CD4-positive, alpha-beta T cell (primary cell): ENCODE results near the gene SCGB3A1. TPM values are rescaled to one million over a fixed set of nuclear protein-coding genes. Genes with fewer than 3 reads are reported as not detected.

Experiments
- ATAC-seq: fragments of 200-7000 bp; cut with Tn5 transposase; one replicate; pipeline ENCODE4 v1.10.0; 2022; ENCODE audit warnings: mild to moderate bottlenecking; ENCODE audit not compliant: poor library complexity
- CTCF ChIA-PET: fragments of 350-600 bp; sonication (Branson Sonifier 250); formaldehyde crosslinking; loops from one replicate; lab custom pipeline; 2021; ENCODE audit warnings: antibody characterized with exemption, inconsistent platforms; lab: Charles Lee
- POLR2A ChIA-PET: fragments of 350-600 bp; sonication (Branson Sonifier 250); formaldehyde crosslinking; loops from one replicate; lab custom pipeline; 2021; ENCODE audit warnings: antibody characterized with exemption, inconsistent platforms; lab: Charles Lee
- DNase-seq, 14 experiments: peaks; one replicate each; pipeline ENCODE4 v3.0.0-alpha.2; 2013 to 2020; ENCODE audit warnings: mixed read lengths in 2 of 14
- H3K27ac ChIP-seq, 2 donors: one replicate each; pipeline versions ENCODE4 v1.5.1 to v1.7.0; 2013; ENCODE audit warnings: low read length in 2 of 2, low read depth in 1 of 2, mild to moderate bottlenecking in 1 of 2
- H3K27me3 ChIP-seq, 2 experiments: 1 replicate in 1 of 2; 2 replicates in 1 of 2; pipeline versions ENCODE4 v1.6.1 to v1.7.0; 2013; ENCODE audit warnings: low read length in 2 of 2, control low read depth in 1 of 2, mild to moderate bottlenecking in 1 of 2, moderate library complexity in 1 of 2; ENCODE audit not compliant: insufficient read depth in 2 of 2, control insufficient read depth in 1 of 2
- H3K36me3 ChIP-seq: one replicate; pipeline ENCODE4 v1.6.1; 2013; ENCODE audit warnings: low read length, control low read depth; ENCODE audit not compliant: insufficient read depth
- H3K4me1 ChIP-seq: one replicate; pipeline ENCODE4 v1.6.1; 2013; ENCODE audit warnings: low read length, control low read depth; ENCODE audit not compliant: insufficient read depth
- H3K4me3 ChIP-seq: one replicate; pipeline ENCODE4 v1.5.1; 2013; ENCODE audit warnings: mild to moderate bottlenecking, low read length, moderate library complexity
- H3K9me3 ChIP-seq, 2 experiments: 1 replicate in 1 of 2; 2 replicates in 1 of 2; pipeline versions ENCODE4 v1.6.1 to v1.7.0; 2013; ENCODE audit warnings: low read length in 2 of 2, mild to moderate bottlenecking in 2 of 2, control low read depth in 1 of 2, moderate library complexity in 1 of 2; ENCODE audit not compliant: control insufficient read depth in 1 of 2, insufficient read depth in 1 of 2
- H3K27ac Mint-ChIP-seq: one replicate; pipeline ENCODE4 v1.8.0; 2020; ENCODE audit warnings: mixed read lengths
- H3K27me3 Mint-ChIP-seq: one replicate; pipeline ENCODE4 v1.8.0; 2021; ENCODE audit warnings: mixed read lengths
- H3K36me3 Mint-ChIP-seq: one replicate; pipeline ENCODE4 v1.8.0; 2021; ENCODE audit warnings: low read depth, mixed read lengths
- H3K4me1 Mint-ChIP-seq: one replicate; pipeline ENCODE4 v1.8.0; 2021; ENCODE audit warnings: low read depth, mixed read lengths
- H3K4me3 Mint-ChIP-seq: one replicate; pipeline ENCODE4 v1.8.0; 2020; ENCODE audit warnings: mild to moderate bottlenecking, mixed read lengths
- H3K9me3 Mint-ChIP-seq: one replicate; pipeline ENCODE4 v1.8.0; 2020; ENCODE audit warnings: mixed read lengths
- CTCF ChIP-seq: fragments of 200-600 bp; IDR thresholded peaks from one replicate; pipeline ENCODE4 v1.8.0; 2022; ENCODE audit warnings: antibody characterized with exemption, mild to moderate bottlenecking
- intact Hi-C, 2 experiments: fragments of 100-400 bp; cut with DNase I in 1 of 2; cut with micrococcal nuclease in 1 of 2; formaldehyde crosslinking; loops; one replicate each; pipeline versions ENCODE4 v1.15.1 to v1.9.0; 2023 to 2025; cut with DNase I, micrococcal nuclease
- total RNA-seq, 174 experiments: library from RNA in 2 of 174; stranded (reverse) in 2 of 174; gene quantifications; one replicate each; pipeline ENCODE4 v1.2.3 and lab custom pipeline; 2021 to 2026

SCGB3A1 gene
- total RNA-seq, 2 experiments from 2014 or later = not detected

GRCh38 chr5:180628827-180629750 is 37.8 kb upstream of the SCGB3A1 start:
- H3K9me3 ChIP-seq = no peaks in the 10 kb centered on the region
- H3K36me3 Mint-ChIP-seq = no peaks in the 10 kb centered on the region
- no peaks in the 10 kb centered on the region for H3K27me3 ChIP-seq
- no peaks in the 10 kb centered on the region for H3K9me3 Mint-ChIP-seq
- H3K4me3 ChIP-seq = no peak overlapping the region
- H3K27me3 Mint-ChIP-seq = no peaks in the 10 kb centered on the region
- no peak overlapping the region for H3K27ac ChIP-seq
- DNase-seq (no peak), ATAC-seq (no peak)
- POLR2A ChIA-PET = no interaction called here
- no peak overlapping the region for H3K27ac Mint-ChIP-seq
- H3K4me1 Mint-ChIP-seq = peaks cover 8% of the 10 kb centered on the region
- CTCF ChIA-PET = no interaction called here
- H3K4me1 ChIP-seq = peaks cover under 1% of the 10 kb centered on the region
- TF ChIP-seq CTCF = no peak
- H3K4me3 Mint-ChIP-seq = no peak overlapping the region
- no peaks in the 10 kb centered on the region for H3K36me3 ChIP-seq
- intact Hi-C loops = no loop called here

GRCh38 chr5:180628211-180628610 is 36.9 kb upstream of the SCGB3A1 start:
- Histone ChIP-seq H3K27me3 (no peaks in the 10 kb centered on the region), H3K27ac (no peak overlapping the region), H3K4me1 (peaks cover 9% of the 10 kb centered on the region), H3K9me3 (no peaks in the 10 kb centered on the region), H3K36me3 (no peaks in the 10 kb centered on the region), H3K4me3 (no peak overlapping the region)
- no peak for TF ChIP-seq CTCF
- no peak overlapping the region for H3K27ac Mint-ChIP-seq
- ChIA-PET POLR2A (no interaction called here), CTCF (no interaction called here)
- no peaks in the 10 kb centered on the region for H3K27me3 Mint-ChIP-seq
- no peak overlapping the region for H3K4me3 Mint-ChIP-seq
- no peaks in the 10 kb centered on the region for H3K9me3 Mint-ChIP-seq
- DNase-seq (no peak), ATAC-seq (no peak)
- intact Hi-C loops = no loop called here
- H3K36me3 Mint-ChIP-seq = no peaks in the 10 kb centered on the region
- H3K4me1 Mint-ChIP-seq = peaks cover 12% of the 10 kb centered on the region

GRCh38 chr5:180627386-180628120 is 36.3 kb upstream of the SCGB3A1 start:
- no peak overlapping the region for H3K27ac Mint-ChIP-seq
- intact Hi-C loops = no loop called here

More at GRCh38 chr5:180627386-180628120, 36.3 kb upstream of the SCGB3A1 start:
- H3K9me3 Mint-ChIP-seq = no peaks in the 10 kb centered on the region
- ChIA-PET POLR2A (no interaction called here), CTCF (no interaction called here)
- Histone ChIP-seq H3K27me3 (no peaks in the 10 kb centered on the region), H3K4me3 (no peak overlapping the region), H3K27ac (no peak overlapping the region), H3K36me3 (no peaks in the 10 kb centered on the region), H3K9me3 (no peaks in the 10 kb centered on the region), H3K4me1 (peaks cover 11% of the 10 kb centered on the region)
- no peaks in the 10 kb centered on the region for H3K27me3 Mint-ChIP-seq
- H3K4me1 Mint-ChIP-seq = peaks cover 12% of the 10 kb centered on the region
- no peak for DNase-seq
- no peak overlapping the region for H3K4me3 Mint-ChIP-seq
- ATAC-seq = no peak
- TF ChIP-seq CTCF = no peak
- no peaks in the 10 kb centered on the region for H3K36me3 Mint-ChIP-seq
